ENCODE measurements around the gene GSTM2.
A peak's percentile ranks its signal among the peaks of the same experiment; 100 is the strongest.
"Not testable (repeated sequence)": the region's sequence is repeated elsewhere in the genome, so short reads cannot be mapped to it uniquely, and the experiment has no call there.

Gene GSTM2

DNA sequence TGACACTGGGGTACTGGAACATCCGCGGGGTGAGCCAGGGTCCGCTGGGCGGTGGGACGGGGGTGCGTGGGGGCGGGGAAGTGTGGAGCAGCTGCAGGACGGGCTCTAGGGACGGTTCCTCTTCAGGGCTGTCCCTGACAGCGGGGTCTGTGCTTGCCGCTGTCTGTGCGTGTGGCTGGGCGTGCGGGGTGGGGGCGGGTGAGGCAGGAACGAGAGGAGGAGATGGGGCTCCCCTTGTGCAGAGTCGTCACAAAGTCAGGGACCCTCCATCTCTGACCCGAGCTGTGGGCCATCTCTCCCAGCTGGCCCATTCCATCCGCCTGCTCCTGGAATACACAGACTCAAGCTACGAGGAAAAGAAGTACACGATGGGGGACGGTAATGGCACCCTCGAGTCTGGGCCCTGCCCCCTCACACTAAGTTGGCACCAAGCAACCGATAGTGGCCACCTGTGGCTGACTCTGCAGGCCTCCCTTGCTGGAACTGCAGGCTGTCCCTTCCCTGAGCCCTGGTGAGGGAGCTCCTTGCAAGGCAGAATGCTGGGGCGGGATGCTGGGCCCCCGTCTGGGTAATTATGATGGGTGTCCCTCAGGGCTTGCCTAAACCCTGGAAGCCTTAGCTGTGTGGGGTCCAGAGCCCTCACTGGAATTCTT is 392 bp downstream of the GSTM2 start:
- Histone ChIP-seq H2BK120ac (ENCODE audit: low read depth, low read length) (no peak overlapping the region), H2BK12ac (ENCODE audit: low read length in 2 of 2) (peak overlapping the region in 1 of 2 experiments; percentile 25), H3K4me3 (ENCODE audit: insufficient read depth in 1 of 2, low read depth in 1 of 2, low read length in 2 of 2) (peak overlapping the region; percentile 63 to 85), H3K14ac (ENCODE audit: low read length in 2 of 2) (no peak overlapping the region), H3K36me3 (ENCODE audit: control insufficient read depth in 1 of 2, insufficient read depth in 2 of 2, low read depth in 1 of 2, low read length in 2 of 2) (peaks cover 2 to 18% of the 10 kb centered on the region in 2 experiments), H3K27me3 (ENCODE audit: control insufficient read depth in 1 of 2, insufficient read depth in 1 of 2, low read length in 2 of 2) (no peaks in the 10 kb centered on the region), H3K4ac (ENCODE audit: low read depth in 1 of 2, low read length in 2 of 2) (peak overlapping the region in 1 of 2 experiments; percentile 17), H3K79me1 (replicated peaks; ENCODE audit: low read length, poor library complexity, severe bottlenecking) (peaks cover 1% of the 10 kb centered on the region), H3K23ac (ENCODE audit: low read length in 2 of 2) (no peak overlapping the region), H4K8ac (ENCODE audit: low read length) (no peak overlapping the region), H3K18ac (ENCODE audit: low read depth in 1 of 2, low read length in 2 of 2) (peak overlapping the region in 1 of 2 experiments; percentile 80), H3K4me1 (ENCODE audit: control insufficient read depth, insufficient read depth, low read depth, low read length) (peaks cover 9% of the 10 kb centered on the region), H2AK5ac (ENCODE audit: low read length, severe bottlenecking) (no peak overlapping the region), H2AFZ (ENCODE audit: low read depth, low read length) (peak overlapping the region; percentile 72), H3K4me2 (ENCODE audit: low read length, poor library complexity, severe bottlenecking) (peak overlapping the region; percentile 73), H3K9me3 (ENCODE audit: control insufficient read depth, low read length) (no peaks in the 10 kb centered on the region), H4K91ac (ENCODE audit: low read length) (peak overlapping the region; percentile 0), H3K9ac (ENCODE audit: low read length) (peak overlapping the region; percentile 84), H2BK15ac (ENCODE audit: low read depth, poor library complexity, severe bottlenecking) (no peak overlapping the region), H2BK5ac (ENCODE audit: low read depth, low read length, poor library complexity, severe bottlenecking) (no peak overlapping the region), H3K27ac (ENCODE audit: low read length, poor library complexity, severe bottlenecking) (no peak overlapping the region)
- 18% methylated on average over 25 of the region's 26 CpGs for WGBS
- DNase-seq = no peak

DNA sequence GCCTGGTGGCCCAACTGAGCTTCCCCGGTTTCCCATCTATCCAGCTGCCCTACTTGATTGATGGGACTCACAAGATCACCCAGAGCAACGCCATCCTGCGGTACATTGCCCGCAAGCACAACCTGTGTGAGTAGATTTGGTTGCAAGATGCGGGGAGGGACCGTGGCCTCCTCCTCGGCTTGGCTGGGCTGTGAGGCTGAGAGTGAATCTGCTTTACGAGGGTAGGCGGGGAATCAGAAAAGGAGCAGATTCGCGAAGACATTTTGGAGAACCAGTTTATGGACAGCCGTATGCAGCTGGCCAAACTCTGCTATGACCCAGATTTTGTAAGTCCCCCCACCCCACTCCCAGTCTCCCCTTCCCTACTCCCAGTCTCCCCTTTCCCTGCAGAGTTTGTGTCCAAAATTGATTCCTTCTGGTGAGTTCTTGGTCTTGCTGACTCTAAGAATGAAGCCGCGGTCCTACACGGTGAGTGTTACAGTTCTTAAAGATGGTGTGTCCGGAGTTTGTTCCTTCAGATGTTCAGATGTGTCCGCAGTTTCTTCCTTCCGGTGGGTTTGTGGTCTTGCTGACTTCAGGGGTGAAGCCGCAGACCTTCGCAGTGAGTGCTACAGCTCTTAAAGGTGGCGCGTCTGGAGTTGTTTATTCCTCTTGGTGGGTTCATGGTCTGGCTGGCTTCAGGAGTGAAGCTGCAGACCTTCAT is 1.5 kb downstream of the GSTM2 start:
- no peak overlapping the region for H2AK5ac ChIP-seq (ENCODE audit: low read length, severe bottlenecking)
- H3K23ac ChIP-seq (ENCODE audit: low read length in 2 of 2) = no peak overlapping the region
- no peak overlapping the region for H3K9ac ChIP-seq (ENCODE audit: low read length)
- H4K91ac ChIP-seq (ENCODE audit: low read length) = no peak overlapping the region
- no peak overlapping the region for H3K27ac ChIP-seq (ENCODE audit: low read length, poor library complexity, severe bottlenecking)
- H3K4ac ChIP-seq (ENCODE audit: low read depth in 1 of 2, low read length in 2 of 2) = no peak overlapping the region
- H2BK120ac ChIP-seq (ENCODE audit: low read depth, low read length) = no peak overlapping the region
- peaks cover 1% of the 10 kb centered on the region for H3K79me1 ChIP-seq (replicated peaks; ENCODE audit: low read length, poor library complexity, severe bottlenecking)
- H3K27me3 ChIP-seq (ENCODE audit: control insufficient read depth in 1 of 2, insufficient read depth in 1 of 2, low read length in 2 of 2) = no peaks in the 10 kb centered on the region
- H3K4me3 ChIP-seq (ENCODE audit: insufficient read depth in 1 of 2, low read depth in 1 of 2, low read length in 2 of 2) = no peak overlapping the region
- H2BK12ac ChIP-seq (ENCODE audit: low read length in 2 of 2) = no peak overlapping the region
- H3K18ac ChIP-seq (ENCODE audit: low read depth in 1 of 2, low read length in 2 of 2) = no peak overlapping the region
- H2BK5ac ChIP-seq (ENCODE audit: low read depth, low read length, poor library complexity, severe bottlenecking) = no peak overlapping the region
- H3K4me1 ChIP-seq (ENCODE audit: control insufficient read depth, insufficient read depth, low read depth, low read length) = peaks cover 9% of the 10 kb centered on the region
- 94% methylated on average over 21 of the region's 22 CpGs for WGBS
- H2AFZ ChIP-seq (ENCODE audit: low read depth, low read length) = no peak overlapping the region
- no peak overlapping the region for H3K14ac ChIP-seq (ENCODE audit: low read length in 2 of 2)
- peaks cover 4 to 24% of the 10 kb centered on the region in 2 experiments for H3K36me3 ChIP-seq (ENCODE audit: control insufficient read depth in 1 of 2, insufficient read depth in 2 of 2, low read depth in 1 of 2, low read length in 2 of 2)
- no peak for DNase-seq
- no peaks in the 10 kb centered on the region for H3K9me3 ChIP-seq (ENCODE audit: control insufficient read depth, low read length)
- H2BK15ac ChIP-seq (ENCODE audit: low read depth, poor library complexity, severe bottlenecking) = no peak overlapping the region
- no peak overlapping the region for H4K8ac ChIP-seq (ENCODE audit: low read length)
- H3K4me2 ChIP-seq (ENCODE audit: low read length, poor library complexity, severe bottlenecking) = no peak overlapping the region

DNA sequence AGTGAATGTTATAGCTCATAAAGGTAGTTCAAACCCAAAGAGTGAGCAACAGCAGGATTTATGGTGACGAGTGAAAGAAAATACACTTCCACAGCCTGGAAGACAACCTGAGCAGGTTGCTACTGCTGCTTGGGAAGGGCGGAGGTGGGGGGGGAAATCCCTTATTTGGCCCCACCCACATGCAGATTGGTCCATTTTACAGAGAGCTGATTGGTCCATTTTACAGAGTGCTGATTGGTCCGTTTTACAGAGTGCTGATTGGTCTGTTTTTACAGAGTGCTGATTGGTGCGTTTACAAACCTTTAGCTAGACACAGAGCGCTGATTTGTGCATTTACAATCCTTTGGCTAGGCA is 2.1 kb downstream of the GSTM2 start:
- H3K4me3 ChIP-seq (ENCODE audit: insufficient read depth in 1 of 2, low read depth in 1 of 2, low read length in 2 of 2); H2AFZ ChIP-seq (ENCODE audit: low read depth, low read length); H3K23ac ChIP-seq (ENCODE audit: low read length in 2 of 2); H2AK5ac ChIP-seq (ENCODE audit: low read length, severe bottlenecking); H3K9ac ChIP-seq (ENCODE audit: low read length); H3K18ac ChIP-seq (ENCODE audit: low read depth in 1 of 2, low read length in 2 of 2); H3K14ac ChIP-seq (ENCODE audit: low read length in 2 of 2); H2BK12ac ChIP-seq (ENCODE audit: low read length in 2 of 2); H3K4ac ChIP-seq (ENCODE audit: low read depth in 1 of 2, low read length in 2 of 2); H2BK15ac ChIP-seq (ENCODE audit: low read depth, poor library complexity, severe bottlenecking); H2BK120ac ChIP-seq (ENCODE audit: low read depth, low read length); H3K4me2 ChIP-seq (ENCODE audit: low read length, poor library complexity, severe bottlenecking); H4K91ac ChIP-seq (ENCODE audit: low read length); DNase-seq; H3K27ac ChIP-seq (ENCODE audit: low read length, poor library complexity, severe bottlenecking); H4K8ac ChIP-seq (ENCODE audit: low read length); H2BK5ac ChIP-seq (ENCODE audit: low read depth, low read length, poor library complexity, severe bottlenecking); H3K27me3 ChIP-seq (ENCODE audit: control insufficient read depth in 1 of 2, insufficient read depth in 1 of 2, low read length in 2 of 2); H3K4me1 ChIP-seq (ENCODE audit: control insufficient read depth, insufficient read depth, low read depth, low read length); H3K9me3 ChIP-seq (ENCODE audit: control insufficient read depth, low read length); H3K79me1 ChIP-seq (replicated peaks; ENCODE audit: low read length, poor library complexity, severe bottlenecking): not testable (repeated sequence)
- H3K36me3 ChIP-seq (ENCODE audit: control insufficient read depth in 1 of 2, insufficient read depth in 2 of 2, low read depth in 1 of 2, low read length in 2 of 2) = peaks cover 4 to 24% of the 10 kb centered on the region in 2 experiments
- WGBS = 98% methylated on average over 3 of the region's 5 CpGs

DNA sequence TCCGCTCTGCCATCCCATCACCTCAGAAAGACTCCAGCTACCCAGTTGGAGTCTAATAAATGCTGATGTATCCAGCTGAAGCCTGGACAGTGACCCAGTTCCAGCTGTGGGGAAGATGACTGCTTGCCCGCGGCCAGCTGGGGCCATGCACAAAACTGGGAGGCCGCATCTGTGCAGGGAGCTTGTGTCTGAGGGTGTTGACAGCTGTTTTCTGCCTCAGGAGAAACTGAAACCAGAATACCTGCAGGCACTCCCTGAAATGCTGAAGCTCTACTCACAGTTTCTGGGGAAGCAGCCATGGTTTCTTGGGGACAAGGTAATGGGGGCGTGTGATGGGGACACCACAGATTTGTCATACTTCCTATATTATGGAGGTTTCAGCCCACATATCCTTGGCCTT is 3.2 kb downstream of the GSTM2 start:
- Histone ChIP-seq H2AK5ac (ENCODE audit: low read length, severe bottlenecking) (peak overlapping the region; percentile 17), H3K4me1 (ENCODE audit: control insufficient read depth, insufficient read depth, low read depth, low read length) (peaks cover 9% of the 10 kb centered on the region), H2BK12ac (ENCODE audit: low read length in 2 of 2) (no peak overlapping the region), H2BK5ac (ENCODE audit: low read depth, low read length, poor library complexity, severe bottlenecking) (no peak overlapping the region), H3K4me2 (ENCODE audit: low read length, poor library complexity, severe bottlenecking) (no peak overlapping the region), H2BK15ac (ENCODE audit: low read depth, poor library complexity, severe bottlenecking) (no peak overlapping the region), H3K9me3 (ENCODE audit: control insufficient read depth, low read length) (no peaks in the 10 kb centered on the region), H3K14ac (ENCODE audit: low read length in 2 of 2) (no peak overlapping the region), H2AFZ (ENCODE audit: low read depth, low read length) (no peak overlapping the region), H3K27me3 (ENCODE audit: control insufficient read depth in 1 of 2, insufficient read depth in 1 of 2, low read length in 2 of 2) (no peaks in the 10 kb centered on the region), H3K36me3 (ENCODE audit: control insufficient read depth in 1 of 2, insufficient read depth in 2 of 2, low read depth in 1 of 2, low read length in 2 of 2) (peaks cover 4 to 24% of the 10 kb centered on the region in 2 experiments), H3K9ac (ENCODE audit: low read length) (no peak overlapping the region), H3K4ac (ENCODE audit: low read depth in 1 of 2, low read length in 2 of 2) (no peak overlapping the region), H3K27ac (ENCODE audit: low read length, poor library complexity, severe bottlenecking) (no peak overlapping the region), H3K18ac (ENCODE audit: low read depth in 1 of 2, low read length in 2 of 2) (no peak overlapping the region), H4K8ac (ENCODE audit: low read length) (no peak overlapping the region), H3K79me1 (replicated peaks; ENCODE audit: low read length, poor library complexity, severe bottlenecking) (peaks cover 1% of the 10 kb centered on the region), H4K91ac (ENCODE audit: low read length) (no peak overlapping the region), H3K23ac (ENCODE audit: low read length in 2 of 2) (no peak overlapping the region), H3K4me3 (ENCODE audit: insufficient read depth in 1 of 2, low read depth in 1 of 2, low read length in 2 of 2) (no peak overlapping the region), H2BK120ac (ENCODE audit: low read depth, low read length) (no peak overlapping the region)
- DNase-seq = no peak
- 91% methylated on average over 5 of the region's 5 CpGs for WGBS

Measured in mesenchymal stem cell (in vitro differentiated cells and primary cell).